Activated naive CD8-positive, alpha-beta T cell treated with anti-CD3 and anti-CD28 coated beads, Interleukin-2, amount 10 ng/mL, durations not matched to agents 7 days and 5 days (primary cell): Measurements from ENCODE around the gene TTC13. TPM values are rescaled to one million over a fixed set of nuclear protein-coding genes. Genes with fewer than 3 reads are reported as not detected.

ENCODE experiments used
- ATAC-seq: fragments of 150-1000 bp; cut with Tn5 transposase; one replicate; pipeline ENCODE4 v1.10.0; 2021; ENCODE audit warnings: low read depth, moderate library complexity
- POLR2A ChIA-PET: fragments of 350-600 bp; sonication (Branson Sonifier 250); formaldehyde crosslinking; loops from one replicate; lab custom pipeline; 2021; ENCODE audit warnings: antibody characterized with exemption; lab: Charles Lee
- DNase-seq: peaks from one replicate; pipeline ENCODE4 v3.0.0; 2021
- H3K27ac Mint-ChIP-seq: one replicate; pipeline ENCODE4 v1.8.0; 2022; ENCODE audit warnings: mild to moderate bottlenecking, mixed read lengths
- H3K27me3 Mint-ChIP-seq: one replicate; pipeline ENCODE4 v1.8.0; 2022; ENCODE audit warnings: mild to moderate bottlenecking, moderate library complexity, mixed read lengths
- H3K36me3 Mint-ChIP-seq: one replicate; pipeline ENCODE4 v1.8.0; 2021; ENCODE audit warnings: mild to moderate bottlenecking, mixed read lengths
- H3K4me1 Mint-ChIP-seq: one replicate; pipeline ENCODE4 v1.8.0; 2021; ENCODE audit warnings: mixed read lengths
- H3K4me3 Mint-ChIP-seq: one replicate; pipeline ENCODE4 v1.8.0; 2022; ENCODE audit warnings: mild to moderate bottlenecking, moderate library complexity, mixed read lengths
- H3K9me3 Mint-ChIP-seq: one replicate; pipeline ENCODE4 v1.8.0; 2021; ENCODE audit warnings: mixed read lengths
- total RNA-seq, 2 experiments: library from RNA; stranded (reverse); gene quantifications; one replicate each; pipeline ENCODE4 v1.2.3, GENCODE V29; 2021

The TTC13 gene
- total RNA-seq, 2 experiments from 2014 or later = 37.7 to 43.7 TPM

GRCh38 chr1:230905733-230906132, 72.9 kb downstream of the TTC13 start:
- H3K4me3 Mint-ChIP-seq = no peak overlapping the region
- POLR2A ChIA-PET = no interaction called here
- ATAC-seq (no peak), DNase-seq (no peak)
- no peaks in the 10 kb centered on the region for H3K27me3 Mint-ChIP-seq
- H3K9me3 Mint-ChIP-seq = no peaks in the 10 kb centered on the region
- H3K27ac Mint-ChIP-seq = no peak overlapping the region
- peaks cover 16% of the 10 kb centered on the region for H3K36me3 Mint-ChIP-seq
- H3K4me1 Mint-ChIP-seq = peaks cover 1% of the 10 kb centered on the region

DNA sequence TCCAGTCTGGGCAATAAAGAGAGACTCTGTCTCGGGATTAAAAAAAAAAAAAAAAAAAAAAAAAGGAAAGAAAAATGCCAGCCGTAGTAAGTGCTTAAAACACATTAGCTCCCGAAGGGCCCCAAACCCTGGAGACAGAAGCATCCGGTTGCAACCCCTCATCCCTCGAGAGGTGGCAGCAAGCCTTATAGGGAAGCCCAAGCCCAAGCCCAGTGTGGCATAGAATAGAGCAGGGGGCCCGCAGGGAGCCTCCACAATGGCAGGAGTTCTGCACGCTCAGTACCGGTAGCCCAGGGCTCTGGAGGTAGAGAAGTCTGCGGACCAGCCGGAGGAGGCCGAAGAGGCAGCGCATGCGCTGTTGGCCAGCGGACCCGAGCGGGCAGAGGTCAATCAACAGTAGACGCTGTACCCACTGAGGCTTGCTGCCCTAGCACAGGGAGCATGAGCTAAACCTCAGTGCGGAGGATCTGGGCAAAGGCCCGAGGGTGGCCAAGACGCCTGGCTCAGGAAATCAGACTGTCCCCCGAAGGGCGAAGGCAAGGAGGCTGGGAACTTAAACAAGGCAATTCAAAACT, 76.2 kb downstream of the TTC13 start:
- Mint-ChIP-seq H3K36me3 (peaks cover 16% of the 10 kb centered on the region), H3K27ac (no peak overlapping the region), H3K4me1 (peaks cover 1% of the 10 kb centered on the region), H3K27me3 (no peaks in the 10 kb centered on the region), H3K4me3 (no peak overlapping the region), H3K9me3 (no peaks in the 10 kb centered on the region)
- ATAC-seq (no peak), DNase-seq (no peak)
- POLR2A ChIA-PET = no interaction called here

GRCh38 chr1:230901671-230902070, 77.0 kb downstream of the TTC13 start:
- no peak overlapping the region for H3K27ac Mint-ChIP-seq
- peaks cover 14% of the 10 kb centered on the region for H3K36me3 Mint-ChIP-seq
- no peaks in the 10 kb centered on the region for H3K9me3 Mint-ChIP-seq
- no peak for DNase-seq
- no peak overlapping the region for H3K4me3 Mint-ChIP-seq
- ATAC-seq = no peak
- POLR2A ChIA-PET = no interaction called here
- H3K4me1 Mint-ChIP-seq = peaks cover 1% of the 10 kb centered on the region
- no peaks in the 10 kb centered on the region for H3K27me3 Mint-ChIP-seq

- DNase-seq (no peak), ATAC-seq (no peak)
- H3K4me3 Mint-ChIP-seq = no peak overlapping the region
- H3K27me3 Mint-ChIP-seq = no peaks in the 10 kb centered on the region
- H3K27ac Mint-ChIP-seq = no peak overlapping the region
- H3K4me1 Mint-ChIP-seq = peaks cover 1% of the 10 kb centered on the region
- no peaks in the 10 kb centered on the region for H3K9me3 Mint-ChIP-seq
- H3K36me3 Mint-ChIP-seq = peaks cover 14% of the 10 kb centered on the region
- POLR2A ChIA-PET = no interaction called here
Observed at GRCh38 chr1:230900984-230901383, 77.7 kb downstream of the TTC13 start.

DNA sequence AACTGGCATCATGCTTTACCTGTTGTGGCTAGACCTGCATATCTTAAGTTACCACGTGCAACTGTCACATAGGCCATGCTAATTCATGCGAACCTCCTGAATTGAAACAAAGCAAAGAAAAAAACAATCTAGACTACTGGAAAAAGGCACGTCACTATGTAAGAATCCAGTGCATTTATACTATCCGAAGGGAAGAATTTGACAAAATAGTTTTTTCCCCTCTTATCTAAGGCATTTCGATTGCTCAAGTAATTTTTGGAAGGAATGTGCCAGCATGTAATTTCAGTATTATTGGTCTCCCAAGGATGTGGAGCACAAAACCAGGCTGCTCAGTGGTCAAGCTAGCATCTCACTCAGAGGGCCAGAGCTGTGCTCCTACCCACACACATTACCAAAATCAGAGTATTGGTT, 78.8 kb downstream of the TTC13 start:
- Mint-ChIP-seq H3K9me3 (no peaks in the 10 kb centered on the region), H3K27ac (no peak overlapping the region), H3K36me3 (peaks cover 14% of the 10 kb centered on the region), H3K4me1 (no peaks in the 10 kb centered on the region), H3K27me3 (peaks cover 2% of the 10 kb centered on the region), H3K4me3 (no peak overlapping the region)
- ATAC-seq (no peak), DNase-seq (no peak)
- POLR2A ChIA-PET = no interaction called here

GRCh38 chr1:230898748-230899147, 79.9 kb downstream of the TTC13 start:
- H3K4me1 Mint-ChIP-seq = no peaks in the 10 kb centered on the region
- peaks cover 2% of the 10 kb centered on the region for H3K27me3 Mint-ChIP-seq
- no peak for DNase-seq
- H3K36me3 Mint-ChIP-seq = peaks cover 11% of the 10 kb centered on the region
- H3K4me3 Mint-ChIP-seq = no peak overlapping the region
- H3K27ac Mint-ChIP-seq = no peak overlapping the region
- no peaks in the 10 kb centered on the region for H3K9me3 Mint-ChIP-seq
- no peak for ATAC-seq
- POLR2A ChIA-PET = no interaction called here

- no peak overlapping the region for H3K4me3 Mint-ChIP-seq
- peaks cover 6% of the 10 kb centered on the region for H3K36me3 Mint-ChIP-seq
- H3K4me1 Mint-ChIP-seq = no peaks in the 10 kb centered on the region
- ATAC-seq = no peak
- POLR2A ChIA-PET = no interaction called here
- peaks cover 2% of the 10 kb centered on the region for H3K27me3 Mint-ChIP-seq
- DNase-seq = no peak
- no peaks in the 10 kb centered on the region for H3K9me3 Mint-ChIP-seq
- H3K27ac Mint-ChIP-seq = no peak overlapping the region
Observed at GRCh38 chr1:230898144-230898543, 80.5 kb downstream of the TTC13 start.

DNA sequence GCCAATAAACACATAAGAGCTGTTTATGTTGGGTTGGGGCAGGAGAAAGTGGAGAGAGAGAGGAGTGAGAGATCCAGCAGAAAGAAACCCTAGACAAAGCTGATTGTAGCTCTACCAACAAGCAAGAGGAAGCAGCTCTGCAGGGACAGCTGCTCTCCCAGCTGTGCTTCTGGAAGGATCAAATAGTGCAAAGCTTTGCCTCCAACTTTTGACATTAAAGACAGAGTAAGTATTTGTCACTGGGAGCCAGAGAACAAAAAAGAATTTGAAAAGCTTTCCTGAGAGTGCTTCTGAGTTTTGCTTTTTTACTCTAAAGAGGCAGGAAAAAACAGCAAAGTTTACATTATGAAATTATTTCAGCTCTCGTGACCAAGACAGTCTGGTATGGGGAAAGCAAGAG, 81.9 kb downstream of the TTC13 start:
- ATAC-seq = no peak
- H3K36me3 Mint-ChIP-seq = peaks cover 5% of the 10 kb centered on the region
- H3K27me3 Mint-ChIP-seq = peaks cover 6% of the 10 kb centered on the region
- no peak for DNase-seq
- no peak overlapping the region for H3K4me3 Mint-ChIP-seq
- POLR2A ChIA-PET = no interaction called here
- no peak overlapping the region for H3K27ac Mint-ChIP-seq
- H3K9me3 Mint-ChIP-seq = no peaks in the 10 kb centered on the region
- H3K4me1 Mint-ChIP-seq = no peaks in the 10 kb centered on the region

GRCh38 chr1:230895452-230895851, 83.2 kb downstream of the TTC13 start:
- DNase-seq = no peak
- POLR2A ChIA-PET = no interaction called here
- H3K27ac Mint-ChIP-seq = no peak overlapping the region
- no peaks in the 10 kb centered on the region for H3K4me1 Mint-ChIP-seq
- no peak for ATAC-seq
- H3K9me3 Mint-ChIP-seq = no peaks in the 10 kb centered on the region
- peaks cover 6% of the 10 kb centered on the region for H3K27me3 Mint-ChIP-seq
- peaks cover 5% of the 10 kb centered on the region for H3K36me3 Mint-ChIP-seq
- H3K4me3 Mint-ChIP-seq = no peak overlapping the region

DNA sequence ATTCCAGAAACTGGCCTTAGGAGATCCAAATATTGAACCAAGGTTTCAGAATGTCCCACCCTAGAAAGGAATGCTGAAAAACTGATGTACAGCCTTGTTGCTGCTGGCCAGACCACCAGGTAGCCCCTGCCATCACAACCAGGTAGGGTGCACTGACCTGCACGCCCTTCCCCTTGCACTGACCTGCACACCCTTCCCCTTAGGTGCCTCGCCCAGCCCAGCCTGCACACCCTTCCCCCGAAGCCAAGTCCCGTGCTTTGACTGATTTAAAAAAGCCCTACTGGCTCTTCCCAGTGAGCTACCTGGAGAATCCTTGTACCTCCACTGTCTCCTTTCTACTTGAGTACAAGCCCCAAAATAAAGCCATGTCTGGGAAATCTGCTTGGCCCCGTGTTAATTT, 84.0 kb downstream of the TTC13 start:
- peaks cover 6% of the 10 kb centered on the region for H3K27me3 Mint-ChIP-seq

DNA sequence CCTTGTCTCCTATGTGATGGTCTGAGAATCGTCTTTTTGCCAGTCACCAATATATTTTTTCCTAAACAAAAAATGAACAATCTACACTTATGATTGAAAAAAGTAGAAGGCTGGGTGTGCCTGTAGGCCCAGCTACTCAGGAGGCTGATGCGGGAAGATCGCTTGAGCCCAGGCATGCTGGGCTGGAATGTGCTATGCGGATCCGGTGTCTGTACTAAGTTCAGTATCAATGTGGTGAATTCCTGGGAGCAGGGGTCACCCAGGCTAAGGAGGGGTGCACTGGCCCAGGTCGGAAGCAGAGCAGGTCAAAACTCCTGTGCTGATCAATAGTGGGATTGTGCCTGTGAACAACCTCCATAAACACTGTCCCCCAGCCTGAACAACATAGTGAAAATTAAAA, 84.6 kb downstream of the TTC13 start:
- ATAC-seq (no peak), DNase-seq (no peak)
- POLR2A ChIA-PET = no interaction called here
- Mint-ChIP-seq H3K27me3 (peaks cover 7% of the 10 kb centered on the region), H3K27ac (no peak overlapping the region), H3K4me1 (no peaks in the 10 kb centered on the region), H3K36me3 (peaks cover 5% of the 10 kb centered on the region), H3K4me3 (no peak overlapping the region), H3K9me3 (no peaks in the 10 kb centered on the region)

More for the DNA sequence above, 84.0 kb downstream of the TTC13 start:
- Mint-ChIP-seq H3K27ac (no peak overlapping the region), H3K4me3 (no peak overlapping the region), H3K36me3 (peaks cover 5% of the 10 kb centered on the region), H3K9me3 (no peaks in the 10 kb centered on the region), H3K4me1 (no peaks in the 10 kb centered on the region)
- POLR2A ChIA-PET = no interaction called here
- DNase-seq = no peak
- ATAC-seq = no peak

- no peak overlapping the region for H3K4me3 Mint-ChIP-seq
- POLR2A ChIA-PET = no interaction called here
- DNase-seq = no peak
Observed at GRCh38 chr1:230892018-230892491, 86.6 kb downstream of the TTC13 start.

GRCh38 chr1:230891413-230891812, 87.2 kb downstream of the TTC13 start:
- POLR2A ChIA-PET = no interaction called here
- no peak for DNase-seq
- Mint-ChIP-seq H3K27ac (no peak overlapping the region), H3K4me1 (no peaks in the 10 kb centered on the region), H3K9me3 (no peaks in the 10 kb centered on the region), H3K27me3 (peaks cover 9% of the 10 kb centered on the region), H3K4me3 (no peak overlapping the region), H3K36me3 (no peaks in the 10 kb centered on the region)
- no peak for ATAC-seq

More at GRCh38 chr1:230892018-230892491, 86.6 kb downstream of the TTC13 start:
- Mint-ChIP-seq H3K27me3 (peaks cover 9% of the 10 kb centered on the region), H3K9me3 (no peaks in the 10 kb centered on the region), H3K27ac (no peak overlapping the region), H3K4me1 (no peaks in the 10 kb centered on the region), H3K36me3 (no peaks in the 10 kb centered on the region)
- no peak for ATAC-seq

GRCh38 chr1:230884646-230885045, 94.0 kb downstream of the TTC13 start:
- ATAC-seq = no peak
- Mint-ChIP-seq H3K4me3 (no peak overlapping the region), H3K9me3 (no peaks in the 10 kb centered on the region), H3K27me3 (peaks cover 29% of the 10 kb centered on the region), H3K36me3 (no peaks in the 10 kb centered on the region), H3K27ac (no peak overlapping the region), H3K4me1 (no peaks in the 10 kb centered on the region)
- no peak for DNase-seq
- POLR2A ChIA-PET = no interaction called here
